Measurements from ENCODE around the gene LLCFC1. TPM values are rescaled to one million over a fixed set of nuclear protein-coding genes. Genes with fewer than 3 reads are reported as not detected.
A peak's percentile ranks its signal among the peaks of the same experiment; 100 is the strongest.

LLCFC1 gene
- total and polyA plus RNA-seq, 8 donors: not detected

DNA sequence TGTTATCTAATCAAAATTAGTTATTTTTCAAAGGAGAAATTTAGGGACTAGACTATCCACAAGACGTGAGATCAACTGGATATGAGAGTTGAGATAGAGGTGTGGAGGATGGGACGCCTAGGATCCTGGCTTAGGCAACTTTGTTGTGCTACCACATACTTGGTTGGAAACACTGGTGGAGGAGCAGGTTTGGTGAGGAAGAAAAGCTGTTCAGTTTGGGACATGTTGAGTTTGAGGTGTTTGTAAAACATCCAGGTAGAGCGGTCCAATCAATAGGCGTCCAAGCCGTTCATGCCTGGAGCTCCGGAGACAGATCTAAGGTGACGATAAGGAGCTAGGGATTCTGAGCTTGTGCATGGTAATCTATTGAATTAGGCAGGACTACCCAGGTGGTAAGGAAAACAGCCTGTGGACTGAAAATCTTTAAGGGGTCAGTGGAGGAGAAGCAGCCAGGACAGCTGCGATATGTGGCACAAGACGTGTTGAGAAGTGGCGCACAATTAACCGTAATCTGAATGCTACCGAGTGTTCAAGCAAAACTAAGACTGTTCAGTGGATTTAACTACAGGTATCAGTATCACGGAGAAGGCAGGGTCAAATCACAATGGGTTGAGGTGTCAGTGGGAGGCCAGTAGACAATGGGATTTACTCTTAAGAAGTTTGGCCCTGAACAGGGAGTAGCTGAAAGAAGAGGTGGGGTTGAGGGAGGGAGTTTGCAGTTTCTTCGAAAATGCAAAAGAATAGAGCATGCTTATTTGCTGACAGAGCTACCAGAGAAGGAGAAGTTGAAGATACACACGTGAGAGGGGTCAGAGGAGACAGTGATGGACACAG lies 37.6 kb upstream of the LLCFC1 start:
- Histone ChIP-seq H3K27me3 (no peaks in the 10 kb centered on the region), H3K9me3 (no peaks in the 10 kb centered on the region), H3K36me3 (no peaks in the 10 kb centered on the region), H3K4me1 (peaks cover 0 to 4% (median 0%) of the 10 kb centered on the region in 3 donors), H3K27ac (no peak overlapping the region), H3K4me3 (no peak overlapping the region)
- DNase-seq: no peak
- no peak for ATAC-seq
- WGBS, 2 donors: 63 to 67% methylated on average over 15 of the region's 15 CpGs
- intact Hi-C loops (cut with DNase I): no loop called here
- no peak for FAIRE-seq
- TF ChIP-seq CTCF (IDR thresholded peaks at IDR 0.05): no peak

- DNase-seq (no peak), ATAC-seq (no peak), FAIRE-seq (no peak)
- no peak for TF ChIP-seq CTCF (IDR thresholded peaks at IDR 0.05)
- intact Hi-C loops (cut with DNase I): no loop called here
- no peaks in the 10 kb centered on the region for H3K27me3 ChIP-seq
- no peaks in the 10 kb centered on the region for H3K9me3 ChIP-seq
- H3K4me3 ChIP-seq: no peak overlapping the region
- no peaks in the 10 kb centered on the region for H3K36me3 ChIP-seq
- no peaks in the 10 kb centered on the region for H3K4me1 ChIP-seq
- H3K27ac ChIP-seq: no peak overlapping the region
Measured at GRCh38 chr7:142904128-142904527, 35.2 kb upstream of the LLCFC1 start.

DNA sequence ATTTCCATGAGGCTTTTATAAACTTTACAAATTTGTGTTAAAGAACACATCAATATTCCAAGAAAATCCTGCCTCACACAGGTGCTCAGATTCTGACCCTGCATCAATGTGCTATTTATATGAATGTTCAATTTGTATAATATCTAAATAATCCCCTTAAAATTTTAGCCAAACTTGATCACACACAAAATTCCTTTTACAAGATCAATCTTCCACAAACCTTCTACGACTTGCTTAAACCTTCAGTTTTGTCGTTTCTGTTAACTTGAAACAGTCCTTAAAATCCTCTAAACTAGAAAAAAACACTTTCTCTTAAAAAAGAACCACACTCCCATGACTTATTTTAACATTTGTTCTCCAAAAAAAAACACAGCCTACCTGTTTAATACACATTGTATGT lies 33.5 kb upstream of the LLCFC1 start:
- Histone ChIP-seq H3K27ac (no peak overlapping the region), H3K4me3 (no peak overlapping the region), H3K36me3 (no peaks in the 10 kb centered on the region), H3K4me1 (peaks cover 2 to 10% (median 9%) of the 10 kb centered on the region in 3 donors), H3K27me3 (no peaks in the 10 kb centered on the region), H3K9me3 (no peaks in the 10 kb centered on the region)
- WGBS, 2 donors: 66 to 81% methylated on average over 2 of the region's 2 CpGs
- no peak for TF ChIP-seq CTCF (IDR thresholded peaks at IDR 0.05)
- DNase-seq: no peak
- intact Hi-C loops (cut with DNase I): no loop called here
- FAIRE-seq: no peak
- ATAC-seq: no peak

DNA sequence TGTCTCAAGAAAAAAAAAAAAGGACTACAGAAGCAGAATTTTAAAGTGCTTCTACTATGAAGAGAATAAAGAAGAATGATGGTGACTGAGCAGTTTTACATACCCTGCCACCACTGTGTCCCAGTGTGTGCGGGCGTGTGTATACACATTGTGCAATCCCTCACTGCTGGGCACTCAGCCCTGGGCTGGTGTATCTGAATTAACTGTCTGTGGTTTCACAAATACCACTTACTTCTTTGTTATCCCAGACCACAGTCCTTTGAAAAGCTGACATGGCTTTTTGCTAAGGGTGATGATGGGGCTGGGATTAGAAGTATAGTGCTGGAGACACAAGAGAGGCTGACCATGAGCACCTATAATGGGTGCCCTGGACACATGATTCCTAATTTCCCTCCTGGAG lies 32.6 kb upstream of the LLCFC1 start:
- Histone ChIP-seq H3K4me1 (peaks cover 4 to 10% (median 9%) of the 10 kb centered on the region in 3 donors), H3K36me3 (no peaks in the 10 kb centered on the region), H3K4me3 (no peak overlapping the region), H3K9me3 (no peaks in the 10 kb centered on the region), H3K27ac (no peak overlapping the region), H3K27me3 (no peaks in the 10 kb centered on the region)
- FAIRE-seq: no peak
- intact Hi-C loops (cut with DNase I): no loop called here
- TF ChIP-seq CTCF (IDR thresholded peaks at IDR 0.05): no peak
- no peak for ATAC-seq
- DNase-seq: no peak
- 92 to 94% methylated on average over 2 of the region's 2 CpGs for WGBS, 2 donors

GRCh38 chr7:142908290-142908689 lies 31.0 kb upstream of the LLCFC1 start:
- no peaks in the 10 kb centered on the region for H3K36me3 ChIP-seq
- H3K9me3 ChIP-seq: no peaks in the 10 kb centered on the region
- no peak for FAIRE-seq
- DNase-seq: no peak
- no peak overlapping the region for H3K4me3 ChIP-seq
- ATAC-seq: no peak
- 59 to 68% methylated on average over 11 of the region's 11 CpGs for WGBS, 2 donors
- peaks cover 4 to 10% (median 9%) of the 10 kb centered on the region in 3 donors for H3K4me1 ChIP-seq
- no peaks in the 10 kb centered on the region for H3K27me3 ChIP-seq
- peak overlapping the region; percentile 61 to 83 (median 80) for H3K27ac ChIP-seq
- intact Hi-C loops (cut with DNase I): no loop called here
- no peak for TF ChIP-seq CTCF (IDR thresholded peaks at IDR 0.05)
